Measurements from ENCODE around the gene PLA1A.
"Not testable (repeated sequence)": the region's sequence is repeated elsewhere in the genome, so short reads cannot be mapped to it uniquely, and the experiment has no call there.

Gene PLA1A, protein sequence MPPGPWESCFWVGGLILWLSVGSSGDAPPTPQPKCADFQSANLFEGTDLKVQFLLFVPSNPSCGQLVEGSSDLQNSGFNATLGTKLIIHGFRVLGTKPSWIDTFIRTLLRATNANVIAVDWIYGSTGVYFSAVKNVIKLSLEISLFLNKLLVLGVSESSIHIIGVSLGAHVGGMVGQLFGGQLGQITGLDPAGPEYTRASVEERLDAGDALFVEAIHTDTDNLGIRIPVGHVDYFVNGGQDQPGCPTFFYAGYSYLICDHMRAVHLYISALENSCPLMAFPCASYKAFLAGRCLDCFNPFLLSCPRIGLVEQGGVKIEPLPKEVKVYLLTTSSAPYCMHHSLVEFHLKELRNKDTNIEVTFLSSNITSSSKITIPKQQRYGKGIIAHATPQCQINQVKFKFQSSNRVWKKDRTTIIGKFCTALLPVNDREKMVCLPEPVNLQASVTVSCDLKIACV

DNA sequence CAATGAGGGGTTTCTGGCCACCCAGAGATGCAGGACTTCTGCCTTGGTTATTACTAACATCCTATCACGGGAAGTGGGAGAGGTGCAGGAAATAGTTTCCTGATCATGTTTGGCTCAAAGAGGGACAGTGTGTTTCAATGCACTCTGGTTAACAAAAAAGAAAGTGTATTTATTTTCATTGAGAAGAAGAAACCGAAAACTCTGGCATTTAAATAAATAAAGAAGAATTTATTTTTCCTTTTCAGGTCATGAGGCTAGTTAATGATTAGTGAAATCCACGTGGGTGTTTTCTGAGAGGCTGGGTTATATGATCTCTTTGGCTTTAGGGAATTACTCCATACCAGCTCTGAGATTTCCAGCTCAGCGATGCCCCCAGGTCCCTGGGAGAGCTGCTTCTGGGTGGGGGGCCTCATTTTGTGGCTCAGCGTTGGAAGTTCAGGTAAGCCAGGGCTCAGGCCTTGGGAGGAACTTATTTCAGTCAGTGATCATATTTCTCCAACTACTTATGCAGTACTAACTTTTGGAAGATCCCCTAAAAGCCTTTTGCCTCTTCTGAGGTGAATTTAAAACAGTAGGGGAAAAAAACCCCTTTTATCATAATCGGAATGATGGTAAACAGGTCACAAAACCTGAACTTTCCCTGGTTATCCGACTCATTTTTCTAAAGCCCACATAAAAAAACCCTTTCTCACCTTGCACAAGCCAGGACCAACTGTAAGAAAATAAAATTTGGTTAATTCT, at the start of gene PLA1A:
Gene PLA1A, plus strand, starts transcription at position 338 of the 741 bp plus-strand sequence. Its CDS starts 29 bp downstream, at position 367.
- H3K27me3 ChIP-seq (ENCODE audit: control insufficient read depth in 1 of 2, insufficient read depth in 2 of 2, low read length in 2 of 2) = no peaks in the 10 kb centered on the region
- H3K9me3 ChIP-seq (ENCODE audit: control insufficient read depth in 2 of 2, low read length in 2 of 2) = no peaks in the 10 kb centered on the region
- no peak within 1 kb of the TSS for H3K4me3 ChIP-seq (ENCODE audit: low read length in 2 of 2)
- no peak within 1 kb of the TSS for H3K27ac ChIP-seq (ENCODE audit: low read length)
- H3K36me3 ChIP-seq (ENCODE audit: control insufficient read depth in 2 of 2, insufficient read depth in 2 of 2, low read length in 2 of 2) = no peaks in the 10 kb centered on the region
- peaks cover 5% of the 10 kb centered on the region for H3K4me1 ChIP-seq (ENCODE audit: control insufficient read depth, insufficient read depth, low read length)
- H3K9ac ChIP-seq (ENCODE audit: low read length in 2 of 2) = no peak within 1 kb of the TSS

DNA sequence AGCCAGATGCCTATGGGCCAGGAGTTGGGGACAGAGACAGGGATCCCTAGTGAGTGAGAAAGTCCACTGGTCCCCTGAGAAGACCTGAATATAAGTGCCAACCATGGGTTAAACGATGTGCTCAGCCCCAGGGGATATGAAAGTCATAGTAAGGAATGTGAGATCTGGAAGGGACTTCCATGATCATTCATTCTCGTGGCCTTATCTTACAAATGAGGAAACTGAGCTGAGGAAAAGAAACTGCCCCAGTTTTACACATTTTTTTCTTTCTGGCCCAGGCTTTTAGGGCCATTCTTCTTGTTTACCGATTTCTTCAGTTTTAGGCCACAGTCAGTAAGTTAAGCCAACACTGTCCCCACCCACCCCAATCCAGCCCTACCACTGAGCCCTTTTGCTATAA, 49.3 kb upstream of the PLA1A start:
- no peaks in the 10 kb centered on the region for H3K36me3 ChIP-seq (ENCODE audit: control insufficient read depth in 2 of 2, insufficient read depth in 2 of 2, low read length in 2 of 2)
- H3K4me3 ChIP-seq (ENCODE audit: low read length in 2 of 2) = no peak overlapping the region
- no peaks in the 10 kb centered on the region for H3K4me1 ChIP-seq (ENCODE audit: control insufficient read depth, insufficient read depth, low read length)
- no peak overlapping the region for H3K9ac ChIP-seq (ENCODE audit: low read length in 2 of 2)
- H3K27ac ChIP-seq (ENCODE audit: low read length) = no peak overlapping the region
- no peaks in the 10 kb centered on the region for H3K9me3 ChIP-seq (ENCODE audit: control insufficient read depth in 2 of 2, low read length in 2 of 2)
- no peaks in the 10 kb centered on the region for H3K27me3 ChIP-seq (ENCODE audit: control insufficient read depth in 1 of 2, insufficient read depth in 2 of 2, low read length in 2 of 2)

DNA sequence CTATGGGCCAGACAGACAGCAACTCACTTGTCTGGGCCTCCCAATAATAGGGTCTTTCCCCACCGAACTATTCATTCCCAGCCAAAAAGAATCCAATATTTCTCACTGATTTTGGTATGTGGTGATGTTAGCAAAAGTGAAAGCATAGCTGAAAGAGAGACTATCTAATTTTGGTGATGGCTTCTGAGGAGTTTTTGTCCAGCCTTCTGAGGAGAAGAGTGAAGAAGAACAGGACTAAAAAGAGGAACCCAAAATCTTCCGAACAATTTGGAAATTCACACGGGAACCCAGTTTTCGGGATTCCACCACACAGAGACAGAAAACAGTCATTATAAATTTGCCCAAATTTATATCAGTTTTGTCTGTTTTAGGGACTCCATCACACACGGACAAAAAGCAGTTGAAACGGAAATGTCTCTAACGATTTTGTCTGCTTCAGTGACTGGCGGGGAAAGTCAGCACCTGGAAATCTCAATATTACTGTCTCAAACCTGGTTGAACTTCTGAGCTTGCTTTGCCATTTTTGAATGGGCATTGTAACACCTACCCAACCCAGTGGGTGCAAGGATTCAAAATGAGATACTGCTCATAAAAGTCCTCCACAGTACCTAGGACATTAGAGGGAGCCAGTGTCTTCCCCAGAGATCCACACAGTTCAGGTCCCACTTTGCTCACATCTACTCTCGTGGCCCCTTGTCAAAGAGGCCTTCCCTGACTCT, 47.3 kb upstream of the PLA1A start:
- H3K9ac ChIP-seq (ENCODE audit: low read length in 2 of 2) = no peak overlapping the region
- H3K36me3 ChIP-seq (ENCODE audit: control insufficient read depth in 2 of 2, insufficient read depth in 2 of 2, low read length in 2 of 2) = no peaks in the 10 kb centered on the region
- H3K27me3 ChIP-seq (ENCODE audit: control insufficient read depth in 1 of 2, insufficient read depth in 2 of 2, low read length in 2 of 2) = no peaks in the 10 kb centered on the region
- H3K9me3 ChIP-seq (ENCODE audit: control insufficient read depth in 2 of 2, low read length in 2 of 2) = no peaks in the 10 kb centered on the region
- H3K4me1 ChIP-seq (ENCODE audit: control insufficient read depth, insufficient read depth, low read length) = no peaks in the 10 kb centered on the region
- H3K27ac ChIP-seq (ENCODE audit: low read length) = no peak overlapping the region
- H3K4me3 ChIP-seq (ENCODE audit: low read length in 2 of 2) = no peak overlapping the region

DNA sequence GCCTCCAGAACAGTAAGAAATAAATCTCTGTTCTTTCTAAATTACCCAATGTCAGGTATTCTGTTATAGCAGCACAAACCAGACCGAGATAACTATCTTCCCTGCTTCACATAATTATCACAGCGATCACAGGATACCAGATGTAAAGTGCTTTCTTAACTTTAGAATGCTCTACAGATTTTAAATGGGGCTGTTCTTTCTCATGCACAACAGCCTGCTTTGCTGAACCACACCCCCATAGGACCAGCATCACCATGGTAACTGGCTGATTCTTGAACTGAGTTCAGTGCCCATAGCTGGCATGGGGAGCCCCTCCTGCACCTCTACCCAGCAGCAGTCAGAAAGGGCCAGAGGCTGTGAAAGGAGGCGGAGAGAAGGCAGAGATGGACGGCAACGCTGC, 46.1 kb upstream of the PLA1A start:
- Histone ChIP-seq H3K9ac (ENCODE audit: low read length in 2 of 2) (no peak overlapping the region), H3K4me3 (ENCODE audit: low read length in 2 of 2) (no peak overlapping the region), H3K4me1 (ENCODE audit: control insufficient read depth, insufficient read depth, low read length) (no peaks in the 10 kb centered on the region), H3K27me3 (ENCODE audit: control insufficient read depth in 1 of 2, insufficient read depth in 2 of 2, low read length in 2 of 2) (no peaks in the 10 kb centered on the region), H3K36me3 (ENCODE audit: control insufficient read depth in 2 of 2, insufficient read depth in 2 of 2, low read length in 2 of 2) (no peaks in the 10 kb centered on the region), H3K9me3 (ENCODE audit: control insufficient read depth in 2 of 2, low read length in 2 of 2) (no peaks in the 10 kb centered on the region), H3K27ac (ENCODE audit: low read length) (no peak overlapping the region)

DNA sequence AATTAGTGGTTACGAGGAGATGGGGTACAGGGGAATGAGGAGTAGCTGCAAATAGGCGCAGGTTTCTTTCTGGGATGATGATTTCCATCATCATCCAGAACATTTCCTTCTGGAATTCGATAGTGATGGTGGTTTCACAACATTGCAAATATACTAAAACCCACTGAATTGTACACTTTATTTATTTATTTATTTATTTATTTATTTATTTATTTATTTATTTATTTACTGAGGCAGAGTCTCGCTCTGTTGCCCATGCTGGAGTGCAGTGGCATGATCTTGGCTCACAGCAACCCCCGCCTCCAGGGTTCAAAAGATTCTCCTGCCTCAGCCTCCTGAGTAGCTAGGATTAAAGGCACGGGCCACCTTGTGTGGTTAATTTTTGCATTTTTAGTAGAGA, 44.8 kb upstream of the PLA1A start:
- H3K9ac ChIP-seq (ENCODE audit: low read length in 2 of 2); H3K4me1 ChIP-seq (ENCODE audit: control insufficient read depth, insufficient read depth, low read length); H3K36me3 ChIP-seq (ENCODE audit: control insufficient read depth in 2 of 2, insufficient read depth in 2 of 2, low read length in 2 of 2); H3K9me3 ChIP-seq (ENCODE audit: control insufficient read depth in 2 of 2, low read length in 2 of 2); H3K27ac ChIP-seq (ENCODE audit: low read length); H3K4me3 ChIP-seq (ENCODE audit: low read length in 2 of 2); H3K27me3 ChIP-seq (ENCODE audit: control insufficient read depth in 1 of 2, insufficient read depth in 2 of 2, low read length in 2 of 2): not testable (repeated sequence)

DNA sequence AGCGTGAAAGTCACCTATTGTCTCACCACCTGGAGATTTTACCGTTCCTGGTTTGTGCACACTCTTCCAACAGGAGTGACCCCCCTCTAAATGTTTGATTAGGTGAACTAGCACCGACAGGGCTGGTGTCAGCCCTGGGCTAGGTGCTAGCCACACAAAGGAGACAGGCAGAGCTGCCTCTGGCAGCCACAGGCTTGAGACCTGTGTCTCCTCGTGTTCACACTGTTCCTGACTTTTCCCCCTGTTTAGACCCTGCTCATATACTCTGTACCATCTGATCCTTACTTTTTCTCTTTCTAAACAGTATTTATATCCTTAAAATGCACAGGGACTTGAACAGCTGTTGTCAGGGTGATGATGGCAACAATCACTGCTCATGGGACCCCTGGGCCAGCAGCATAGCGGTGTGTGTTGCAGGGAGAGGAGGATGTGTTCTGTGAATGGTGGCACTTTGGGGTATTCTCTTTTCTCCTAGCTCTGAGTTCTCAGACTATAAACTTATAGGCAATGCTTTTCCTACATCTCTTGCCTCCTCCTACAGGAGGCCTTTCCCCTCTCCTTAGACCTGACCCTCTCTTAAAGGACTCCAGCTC, 43.8 kb upstream of the PLA1A start:
- no peaks in the 10 kb centered on the region for H3K4me1 ChIP-seq (ENCODE audit: control insufficient read depth, insufficient read depth, low read length)
- no peak overlapping the region for H3K27ac ChIP-seq (ENCODE audit: low read length)
- H3K36me3 ChIP-seq (ENCODE audit: control insufficient read depth in 2 of 2, insufficient read depth in 2 of 2, low read length in 2 of 2) = no peaks in the 10 kb centered on the region
- H3K4me3 ChIP-seq (ENCODE audit: low read length in 2 of 2) = no peak overlapping the region
- no peaks in the 10 kb centered on the region for H3K9me3 ChIP-seq (ENCODE audit: control insufficient read depth in 2 of 2, low read length in 2 of 2)
- no peaks in the 10 kb centered on the region for H3K27me3 ChIP-seq (ENCODE audit: control insufficient read depth in 1 of 2, insufficient read depth in 2 of 2, low read length in 2 of 2)
- H3K9ac ChIP-seq (ENCODE audit: low read length in 2 of 2) = no peak overlapping the region

DNA sequence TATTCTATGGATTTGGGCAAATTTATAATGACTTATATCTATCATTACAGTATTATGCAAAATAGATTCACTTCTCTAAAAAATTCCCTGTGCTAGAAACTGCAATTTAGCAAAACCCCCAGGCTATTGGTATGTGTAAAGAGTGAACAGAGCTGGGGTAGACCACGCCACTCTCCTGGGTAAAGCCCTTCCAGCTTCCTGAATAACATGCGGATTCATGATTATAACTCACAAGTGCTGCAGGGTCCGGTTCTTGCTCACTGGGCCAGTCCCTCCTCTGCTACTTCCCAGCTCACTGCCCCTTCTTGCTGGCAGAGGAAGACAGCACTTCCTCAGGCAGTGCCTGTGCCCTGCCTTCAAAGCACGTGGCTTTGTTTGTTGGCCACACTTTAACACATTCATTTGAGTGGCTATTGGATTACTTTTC, 42.4 kb upstream of the PLA1A start:
- no peak overlapping the region for H3K9ac ChIP-seq (ENCODE audit: low read length in 2 of 2)
- H3K27me3 ChIP-seq (ENCODE audit: control insufficient read depth in 1 of 2, insufficient read depth in 2 of 2, low read length in 2 of 2) = no peaks in the 10 kb centered on the region
- H3K36me3 ChIP-seq (ENCODE audit: control insufficient read depth in 2 of 2, insufficient read depth in 2 of 2, low read length in 2 of 2) = no peaks in the 10 kb centered on the region
- no peaks in the 10 kb centered on the region for H3K9me3 ChIP-seq (ENCODE audit: control insufficient read depth in 2 of 2, low read length in 2 of 2)
- H3K4me1 ChIP-seq (ENCODE audit: control insufficient read depth, insufficient read depth, low read length) = no peaks in the 10 kb centered on the region
- no peak overlapping the region for H3K27ac ChIP-seq (ENCODE audit: low read length)
- no peak overlapping the region for H3K4me3 ChIP-seq (ENCODE audit: low read length in 2 of 2)

DNA sequence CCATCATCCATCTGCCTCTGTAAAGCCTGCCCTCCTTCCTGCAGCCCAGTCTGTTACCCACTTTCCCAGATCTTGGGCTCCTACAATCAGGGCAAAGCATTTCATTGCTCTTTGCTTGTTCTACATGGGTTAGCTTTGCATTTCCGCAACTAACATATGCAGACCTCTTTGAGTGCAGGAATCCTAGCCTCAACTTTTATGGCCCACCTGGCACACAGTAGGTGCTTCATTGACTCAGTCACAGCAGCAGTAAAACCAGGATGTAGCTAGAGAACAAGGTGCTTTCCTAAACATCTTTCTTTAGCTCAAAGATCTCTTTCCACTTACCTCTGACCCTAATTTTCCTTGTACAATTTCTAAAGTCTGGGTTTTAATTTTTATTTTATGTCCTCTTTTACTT, 41.8 kb upstream of the PLA1A start:
- H3K4me1 ChIP-seq (ENCODE audit: control insufficient read depth, insufficient read depth, low read length) = no peaks in the 10 kb centered on the region
- H3K27me3 ChIP-seq (ENCODE audit: control insufficient read depth in 1 of 2, insufficient read depth in 2 of 2, low read length in 2 of 2) = no peaks in the 10 kb centered on the region
- H3K36me3 ChIP-seq (ENCODE audit: control insufficient read depth in 2 of 2, insufficient read depth in 2 of 2, low read length in 2 of 2) = no peaks in the 10 kb centered on the region
- no peak overlapping the region for H3K9ac ChIP-seq (ENCODE audit: low read length in 2 of 2)
- no peaks in the 10 kb centered on the region for H3K9me3 ChIP-seq (ENCODE audit: control insufficient read depth in 2 of 2, low read length in 2 of 2)
- no peak overlapping the region for H3K4me3 ChIP-seq (ENCODE audit: low read length in 2 of 2)
- no peak overlapping the region for H3K27ac ChIP-seq (ENCODE audit: low read length)

DNA sequence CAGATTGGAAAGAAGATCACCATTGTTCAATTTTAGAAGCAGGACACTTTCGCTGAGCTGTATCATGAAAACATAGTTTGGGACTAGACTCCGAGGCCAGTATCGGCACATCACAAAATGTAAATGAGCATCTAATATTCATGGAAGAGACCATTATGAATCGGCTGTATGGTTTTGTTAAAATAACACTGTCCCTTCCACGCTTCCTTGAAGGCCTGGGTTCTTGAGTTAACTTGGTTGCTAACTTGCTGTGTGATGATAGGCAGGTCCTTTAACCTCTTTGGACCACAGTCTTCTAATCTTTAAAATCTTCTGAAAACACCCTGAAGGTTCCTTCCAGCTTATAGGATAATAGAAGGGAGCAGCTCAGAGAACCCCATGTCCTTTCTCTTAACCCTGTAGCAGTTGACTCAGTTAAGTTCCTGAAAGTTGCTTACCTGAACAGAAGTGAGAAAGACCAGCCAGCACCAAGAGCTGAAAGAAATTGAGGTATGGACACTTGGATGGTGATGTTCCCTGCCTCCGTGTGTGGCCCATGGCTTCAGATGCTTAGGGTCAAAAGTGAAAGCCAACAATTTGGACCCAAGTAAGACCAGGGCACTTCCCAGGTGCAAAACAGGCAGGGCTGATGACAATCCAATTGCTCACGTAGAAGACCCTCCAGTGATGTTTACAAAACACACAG, 40.4 kb upstream of the PLA1A start:
- Histone ChIP-seq H3K4me1 (ENCODE audit: control insufficient read depth, insufficient read depth, low read length) (no peaks in the 10 kb centered on the region), H3K27ac (ENCODE audit: low read length) (no peak overlapping the region), H3K9me3 (ENCODE audit: control insufficient read depth in 2 of 2, low read length in 2 of 2) (no peaks in the 10 kb centered on the region), H3K36me3 (ENCODE audit: control insufficient read depth in 2 of 2, insufficient read depth in 2 of 2, low read length in 2 of 2) (no peaks in the 10 kb centered on the region), H3K9ac (ENCODE audit: low read length in 2 of 2) (no peak overlapping the region), H3K27me3 (ENCODE audit: control insufficient read depth in 1 of 2, insufficient read depth in 2 of 2, low read length in 2 of 2) (no peaks in the 10 kb centered on the region), H3K4me3 (ENCODE audit: low read length in 2 of 2) (no peak overlapping the region)

DNA sequence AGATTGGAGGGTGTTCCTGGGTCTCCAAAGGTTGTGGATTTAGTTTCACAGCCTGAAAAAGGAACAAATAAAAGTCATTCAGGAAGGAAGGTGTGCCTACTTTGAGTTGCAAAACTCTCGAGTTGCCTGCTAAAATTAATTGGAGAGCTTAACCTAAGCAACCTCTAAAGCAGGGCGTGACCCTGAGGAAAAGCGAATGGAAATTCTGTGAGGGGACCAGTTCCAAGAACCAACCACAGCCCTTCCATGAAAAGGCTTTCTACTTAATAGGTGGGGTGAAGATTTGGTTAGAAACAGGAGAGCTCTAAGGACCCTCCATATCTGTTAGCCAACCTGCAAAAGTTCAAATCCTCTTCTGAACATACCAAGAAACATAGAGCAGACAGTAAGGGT, 39.8 kb upstream of the PLA1A start:
- Histone ChIP-seq H3K4me1 (ENCODE audit: control insufficient read depth, insufficient read depth, low read length) (no peaks in the 10 kb centered on the region), H3K9me3 (ENCODE audit: control insufficient read depth in 2 of 2, low read length in 2 of 2) (no peaks in the 10 kb centered on the region), H3K9ac (ENCODE audit: low read length in 2 of 2) (no peak overlapping the region), H3K36me3 (ENCODE audit: control insufficient read depth in 2 of 2, insufficient read depth in 2 of 2, low read length in 2 of 2) (no peaks in the 10 kb centered on the region), H3K27ac (ENCODE audit: low read length) (no peak overlapping the region), H3K4me3 (ENCODE audit: low read length in 2 of 2) (no peak overlapping the region), H3K27me3 (ENCODE audit: control insufficient read depth in 1 of 2, insufficient read depth in 2 of 2, low read length in 2 of 2) (no peaks in the 10 kb centered on the region)

Data from stomach smooth muscle (tissue), 2 donors.